ENCODE results near the gene AP3B1. TPM values are rescaled to one million over a fixed set of nuclear protein-coding genes. Genes with fewer than 3 reads are reported as not detected.

Gene AP3B1
- total and polyA plus RNA-seq, 2 donors from 2014 or later: 49.3 to 53.2 TPM

DNA sequence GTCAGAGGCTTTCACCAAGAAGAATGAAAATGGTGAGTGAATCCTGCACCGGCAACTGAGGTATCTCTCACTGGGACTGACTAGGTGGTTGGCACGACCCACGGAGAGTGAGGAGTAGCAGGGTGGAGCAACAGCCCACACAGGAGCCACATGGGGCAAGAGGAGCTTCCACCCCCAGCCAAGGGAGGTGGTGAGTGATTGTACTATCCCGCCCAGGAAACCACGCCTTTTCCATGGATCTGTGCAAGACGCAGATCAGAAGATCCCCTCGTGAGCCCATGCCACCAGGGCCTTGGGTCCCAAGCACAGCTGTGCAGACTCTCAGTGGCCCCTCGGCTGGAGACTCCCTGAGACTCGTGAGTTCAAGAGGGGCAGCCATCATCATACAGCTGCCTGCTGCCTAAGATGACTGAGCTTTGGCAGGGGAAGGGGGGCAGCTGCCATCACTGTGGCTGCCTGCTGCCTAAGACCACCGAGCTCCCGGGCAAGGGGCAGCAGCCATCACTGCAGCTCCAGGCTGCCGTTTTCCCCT, 229.5 kb downstream of the AP3B1 start:
- no peaks in the 10 kb centered on the region for H3K27me3 ChIP-seq (ENCODE audit: control insufficient read depth, insufficient read depth, low read length)
- FAIRE-seq (no peak), DNase-seq (peak in 1 of 5 donors; percentile 57)
- H3K4me1 ChIP-seq (ENCODE audit: control insufficient read depth in 2 of 3, insufficient read depth in 2 of 3, low read depth in 1 of 3, low read length in 3 of 3): no peaks in the 10 kb centered on the region
- TF ChIP-seq, protein P1, sequence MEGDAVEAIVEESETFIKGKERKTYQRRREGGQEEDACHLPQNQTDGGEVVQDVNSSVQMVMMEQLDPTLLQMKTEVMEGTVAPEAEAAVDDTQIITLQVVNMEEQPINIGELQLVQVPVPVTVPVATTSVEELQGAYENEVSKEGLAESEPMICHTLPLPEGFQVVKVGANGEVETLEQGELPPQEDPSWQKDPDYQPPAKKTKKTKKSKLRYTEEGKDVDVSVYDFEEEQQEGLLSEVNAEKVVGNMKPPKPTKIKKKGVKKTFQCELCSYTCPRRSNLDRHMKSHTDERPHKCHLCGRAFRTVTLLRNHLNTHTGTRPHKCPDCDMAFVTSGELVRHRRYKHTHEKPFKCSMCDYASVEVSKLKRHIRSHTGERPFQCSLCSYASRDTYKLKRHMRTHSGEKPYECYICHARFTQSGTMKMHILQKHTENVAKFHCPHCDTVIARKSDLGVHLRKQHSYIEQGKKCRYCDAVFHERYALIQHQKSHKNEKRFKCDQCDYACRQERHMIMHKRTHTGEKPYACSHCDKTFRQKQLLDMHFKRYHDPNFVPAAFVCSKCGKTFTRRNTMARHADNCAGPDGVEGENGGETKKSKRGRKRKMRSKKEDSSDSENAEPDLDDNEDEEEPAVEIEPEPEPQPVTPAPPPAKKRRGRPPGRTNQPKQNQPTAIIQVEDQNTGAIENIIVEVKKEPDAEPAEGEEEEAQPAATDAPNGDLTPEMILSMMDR (IDR thresholded peaks at IDR 0.05; ENCODE audit: borderline replicate concordance, extremely low read depth, insufficient read depth): no peak
- no peaks in the 10 kb centered on the region for H3K9me3 ChIP-seq (ENCODE audit: control insufficient read depth in 2 of 3, insufficient read depth in 1 of 3, low read length in 3 of 3)
- H3K4me3 ChIP-seq (ENCODE audit: low read length in 3 of 3): no peak overlapping the region
- H3K9ac ChIP-seq (ENCODE audit: low read length in 3 of 3): no peak overlapping the region
- intact Hi-C loops (cut with DNase I): no loop called here
- no peak overlapping the region for H3K27ac ChIP-seq (ENCODE audit: low read depth in 2 of 2, low read length in 2 of 2)
- no peaks in the 10 kb centered on the region for H3K36me3 ChIP-seq (ENCODE audit: control insufficient read depth in 2 of 3, insufficient read depth in 3 of 3, low read length in 3 of 3)

DNA sequence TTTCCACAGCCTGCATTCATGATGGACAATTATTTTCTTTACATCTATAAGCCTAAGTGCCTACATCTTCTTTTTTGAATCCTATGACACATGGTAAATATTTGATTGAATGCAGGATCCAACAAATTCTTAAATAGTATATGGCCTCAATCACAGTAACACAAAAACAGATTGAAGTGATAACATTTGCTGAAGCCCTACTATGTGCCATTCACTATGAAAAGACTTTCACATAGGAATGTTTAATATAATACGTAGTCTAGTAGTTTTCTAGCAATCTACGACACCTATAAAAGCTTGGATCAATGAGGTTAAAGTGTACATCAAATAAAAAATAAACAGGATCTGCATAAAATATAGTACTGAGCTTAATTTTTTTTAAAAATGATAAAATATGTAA, 231.0 kb downstream of the AP3B1 start:
- no peak for FAIRE-seq
- no peaks in the 10 kb centered on the region for H3K9me3 ChIP-seq (ENCODE audit: control insufficient read depth in 2 of 3, insufficient read depth in 1 of 3, low read length in 3 of 3)
- no peak overlapping the region for H3K4me3 ChIP-seq (ENCODE audit: low read length in 3 of 3)
- H3K4me1 ChIP-seq (ENCODE audit: control insufficient read depth in 2 of 3, insufficient read depth in 2 of 3, low read depth in 1 of 3, low read length in 3 of 3): no peaks in the 10 kb centered on the region
- H3K36me3 ChIP-seq (ENCODE audit: control insufficient read depth in 2 of 3, insufficient read depth in 3 of 3, low read length in 3 of 3): no peaks in the 10 kb centered on the region
- H3K27ac ChIP-seq (ENCODE audit: low read depth in 2 of 2, low read length in 2 of 2): no peak overlapping the region
- no peaks in the 10 kb centered on the region for H3K27me3 ChIP-seq (ENCODE audit: control insufficient read depth, insufficient read depth, low read length)
- H3K9ac ChIP-seq (ENCODE audit: low read length in 3 of 3): no peak overlapping the region
- intact Hi-C loops (cut with DNase I): no loop called here
- DNase-seq: no peak
- TF ChIP-seq, protein P1 (IDR thresholded peaks at IDR 0.05; ENCODE audit: borderline replicate concordance, extremely low read depth, insufficient read depth): no peak

DNA sequence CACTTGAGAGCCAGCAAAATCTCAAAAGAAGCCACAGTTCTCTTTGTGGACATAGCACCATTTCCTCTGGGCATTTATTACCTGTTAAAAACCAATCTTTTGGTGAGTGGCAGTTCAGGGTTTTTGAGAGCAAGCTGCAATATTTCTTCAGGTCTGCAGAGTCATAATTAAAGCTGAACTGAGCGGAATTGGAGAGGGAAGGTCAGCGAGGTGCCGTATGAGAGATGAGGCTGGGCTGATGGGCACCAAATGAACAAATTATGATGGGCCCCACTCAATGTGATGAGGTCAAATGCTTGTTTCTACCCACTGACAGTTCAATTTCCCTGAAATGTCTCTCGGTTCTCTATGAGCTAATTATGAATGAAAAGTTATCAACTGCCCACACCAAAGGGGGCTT, 231.9 kb downstream of the AP3B1 start:
- Histone ChIP-seq H3K27me3 (ENCODE audit: control insufficient read depth, insufficient read depth, low read length) (no peaks in the 10 kb centered on the region), H3K9ac (ENCODE audit: low read length in 3 of 3) (no peak overlapping the region), H3K27ac (ENCODE audit: low read depth in 2 of 2, low read length in 2 of 2) (no peak overlapping the region), H3K9me3 (ENCODE audit: control insufficient read depth in 2 of 3, insufficient read depth in 1 of 3, low read length in 3 of 3) (no peaks in the 10 kb centered on the region), H3K4me1 (ENCODE audit: control insufficient read depth in 2 of 3, insufficient read depth in 2 of 3, low read depth in 1 of 3, low read length in 3 of 3) (no peaks in the 10 kb centered on the region), H3K36me3 (ENCODE audit: control insufficient read depth in 2 of 3, insufficient read depth in 3 of 3, low read length in 3 of 3) (no peaks in the 10 kb centered on the region), H3K4me3 (ENCODE audit: low read length in 3 of 3) (no peak overlapping the region)
- intact Hi-C loops (cut with DNase I): no loop called here
- no peak for DNase-seq
- TF ChIP-seq, protein P1 (IDR thresholded peaks at IDR 0.05; ENCODE audit: borderline replicate concordance, extremely low read depth, insufficient read depth): no peak
- FAIRE-seq: no peak

DNA sequence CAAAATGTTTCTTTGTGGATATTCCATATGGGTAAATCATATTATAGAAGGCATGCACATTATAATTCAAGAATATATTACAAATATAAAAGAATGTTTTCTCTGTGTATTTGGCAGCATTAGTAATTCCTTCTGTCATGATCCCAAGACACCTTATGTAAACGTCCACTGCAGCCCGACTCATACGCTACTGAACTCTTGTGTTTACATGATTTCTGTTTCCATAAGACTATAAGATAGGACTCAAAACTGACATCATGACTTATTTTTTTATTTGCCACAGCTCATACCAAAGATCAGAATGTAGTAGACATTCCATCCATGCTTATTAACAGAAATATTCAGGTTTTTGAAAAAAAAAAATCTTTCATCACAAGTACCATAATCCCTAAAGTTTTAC, 234.1 kb downstream of the AP3B1 start:
- Histone ChIP-seq H3K9me3 (ENCODE audit: control insufficient read depth in 2 of 3, insufficient read depth in 1 of 3, low read length in 3 of 3) (no peaks in the 10 kb centered on the region), H3K27ac (ENCODE audit: low read depth in 2 of 2, low read length in 2 of 2) (no peak overlapping the region), H3K4me3 (ENCODE audit: low read length in 3 of 3) (no peak overlapping the region), H3K9ac (ENCODE audit: low read length in 3 of 3) (no peak overlapping the region), H3K36me3 (ENCODE audit: control insufficient read depth in 2 of 3, insufficient read depth in 3 of 3, low read length in 3 of 3) (no peaks in the 10 kb centered on the region), H3K27me3 (ENCODE audit: control insufficient read depth, insufficient read depth, low read length) (no peaks in the 10 kb centered on the region), H3K4me1 (ENCODE audit: control insufficient read depth in 2 of 3, insufficient read depth in 2 of 3, low read depth in 1 of 3, low read length in 3 of 3) (no peaks in the 10 kb centered on the region)
- intact Hi-C loops (cut with DNase I): no loop called here
- FAIRE-seq (no peak), DNase-seq (no peak)
- TF ChIP-seq, protein P1 (IDR thresholded peaks at IDR 0.05; ENCODE audit: borderline replicate concordance, extremely low read depth, insufficient read depth): no peak
